ENCODE results near the gene DMTF1. TPM values are rescaled to one million over a fixed set of nuclear protein-coding genes. Genes with fewer than 3 reads are reported as not detected.

DMTF1 gene
- total and polyA plus RNA-seq, 10 of the 15 experiments (the other 5 are each of a cell fraction or from before 2014, with no cell fraction given): 24.3 to 191 (median 72.0) TPM

- H3K9me3 ChIP-seq (replicated peaks; ENCODE audit: control insufficient read depth, insufficient read depth, low read length): peaks cover 26% of the 10 kb centered on the region
- no peaks in the 10 kb centered on the region for H3K27me3 ChIP-seq (replicated peaks in 1 of 2; ENCODE audit: control insufficient read depth in 2 of 2, insufficient read depth in 2 of 2, low read length in 1 of 2)
- WGBS (ENCODE audit: insufficient coverage, insufficient replicate concordance, low lambda C conversion rate, missing lambda C conversion rate): 97% methylated on average over 3 of the region's 3 CpGs
- H3K4me1 ChIP-seq (ENCODE audit: control insufficient read depth, insufficient read depth, low read length): peaks cover 33% of the 10 kb centered on the region
- ChIA-PET POLR2A (interaction anchor here (3.6 to 12.1 kb wide), 2 partner anchors 12 to 56 kb away, joined by 20 to 215 read pairs; partner anchors contain the start of gene DMTF1), RAD21 (ENCODE audit: unreplicated experiment) (interaction anchor here (0.6 to 11.7 kb wide), 5 partner anchors 9 to 283 kb away, joined by 3 to 153 read pairs (median 11); partner anchors contain the start of gene DMTF1), SMC1A (ENCODE audit: uncharacterized antibody, unreplicated experiment) (interaction anchor here (4.6 to 8.6 kb wide), 4 partner anchors 8 to 55 kb away, joined by 21 to 95 read pairs (median 56); partner anchors contain the start of gene DMTF1), CTCF (interaction anchor here (1.0 to 1.2 kb wide), 2 partner anchors 9 to 26 kb away, joined by 3 to 4 read pairs; no protein-coding TSS in a partner anchor)
- no peak for ATAC-seq
- no peak for TF ChIP-seq ZNF274 (IDR thresholded peaks at IDR 0.05; ENCODE audit: insufficient read depth, insufficient read length)
- TF ChIP-seq POLR2AphosphoS5 (IDR thresholded peaks at IDR 0.05; ENCODE audit: low read length): peak; percentile 17; the same call in 1 of the 2 replicates
- peaks cover 97% of the 10 kb centered on the region for H3K79me2 ChIP-seq (ENCODE audit: control insufficient read depth, insufficient read depth, low read length)
- H2AFZ ChIP-seq (ENCODE audit: control insufficient read depth, low read depth, low read length): no peak overlapping the region
- peaks cover 6% of the 10 kb centered on the region for H4K20me1 ChIP-seq (ENCODE audit: control insufficient read depth, insufficient read depth)
- in situ Hi-C loops (cut with MboI): no loop called here
- intact Hi-C loops (cut with micrococcal nuclease; ENCODE audit: unreplicated experiment): no loop called here
- no peak overlapping the region for H3K27ac ChIP-seq (ENCODE audit: control insufficient read depth, insufficient read depth)
- BruUV-seq (replicated peaks): no TSS peak
- H3K9ac ChIP-seq (ENCODE audit: control insufficient read depth, insufficient read depth, low read length): no peak overlapping the region
- no peak overlapping the region for H3K4me3 ChIP-seq
- DNase-seq (ENCODE audit: low read depth, low spot score): no peak
- H3K4me2 ChIP-seq (ENCODE audit: control insufficient read depth, insufficient read depth): peak overlapping the region; percentile 49; the same call in 1 of the 2 replicates
- no peak for FAIRE-seq
- peaks cover 7 to 26% of the 10 kb centered on the region in 2 experiments for H3K36me3 ChIP-seq (ENCODE audit: control insufficient read depth in 2 of 2, insufficient read depth in 2 of 2, low read length in 1 of 2)
Measured at GRCh38 chr7:87210506-87210905, 58.3 kb downstream of the DMTF1 start.

GRCh38 chr7:87212498-87212897 lies 60.2 kb downstream of the DMTF1 start:
- in situ Hi-C loops (cut with MboI) (no loop called here), intact Hi-C loops (cut with micrococcal nuclease; ENCODE audit: unreplicated experiment) (no loop called here)
- ChIA-PET POLR2A (interaction anchor here (1.2 to 12.1 kb wide), 5 partner anchors 9 to 58 kb away, joined by 5 to 215 read pairs (median 11); partner anchors contain the start of gene DMTF1), SMC1A (ENCODE audit: uncharacterized antibody, unreplicated experiment) (interaction anchor here (1.0 to 8.6 kb wide), 14 partner anchors 8 to 252 kb away, joined by 3 to 95 read pairs (median 8); partner anchors contain the start of gene DMTF1), CTCF (interaction anchor here (0.7 to 4.6 kb wide), 13 partner anchors 8 to 269 kb away, joined by 3 to 24 read pairs (median 3); partner anchors contain the start of gene DMTF1), RAD21 (ENCODE audit: unreplicated experiment) (interaction anchor here (0.8 to 11.7 kb wide), 12 partner anchors 9 to 261 kb away, joined by 3 to 153 read pairs (median 5); partner anchors contain the start of gene DMTF1)
- FAIRE-seq (peak; percentile 56), ATAC-seq (no peak), DNase-seq (ENCODE audit: low read depth, low spot score) (no peak)
- H3K27me3 ChIP-seq (replicated peaks in 1 of 2; ENCODE audit: control insufficient read depth in 2 of 2, insufficient read depth in 2 of 2, low read length in 1 of 2): no peaks in the 10 kb centered on the region
- TF ChIP-seq RBBP5 (conservative IDR thresholded peaks at IDR 0.05) (no peak), SPI1 (IDR thresholded peaks at IDR 0.05; ENCODE audit: borderline replicate concordance, insufficient read depth, low read depth, low read length) (peak; percentile 88)
- WGBS (ENCODE audit: insufficient coverage, insufficient replicate concordance, low lambda C conversion rate, missing lambda C conversion rate): 29% methylated on average over 1 of the region's 1 CpG
- H3K4me3 ChIP-seq: peak overlapping the region; percentile 73
- peak overlapping the region; percentile 98 for H3K27ac ChIP-seq (ENCODE audit: control insufficient read depth, insufficient read depth)
- peaks cover 6% of the 10 kb centered on the region for H4K20me1 ChIP-seq (ENCODE audit: control insufficient read depth, insufficient read depth)
- H3K36me3 ChIP-seq (ENCODE audit: control insufficient read depth in 2 of 2, insufficient read depth in 2 of 2, low read length in 1 of 2): peaks cover 3 to 19% of the 10 kb centered on the region in 2 experiments
- H3K79me2 ChIP-seq (ENCODE audit: control insufficient read depth, insufficient read depth, low read length): peaks cover 94% of the 10 kb centered on the region
- no TSS peak for BruUV-seq (replicated peaks)
- H3K9me3 ChIP-seq (replicated peaks; ENCODE audit: control insufficient read depth, insufficient read depth, low read length): peaks cover 9% of the 10 kb centered on the region
- peak overlapping the region; percentile 28; the same call in 1 of the 2 replicates for H3K9ac ChIP-seq (ENCODE audit: control insufficient read depth, insufficient read depth, low read length)
- H2AFZ ChIP-seq (ENCODE audit: control insufficient read depth, low read depth, low read length): no peak overlapping the region
- peak overlapping the region; percentile 96 for H3K4me2 ChIP-seq (ENCODE audit: control insufficient read depth, insufficient read depth)
- peaks cover 33% of the 10 kb centered on the region for H3K4me1 ChIP-seq (ENCODE audit: control insufficient read depth, insufficient read depth, low read length)

Measured in GM12878 (cell line).